HEK293T (cell line): ENCODE measurements around the gene NLGN4Y.

Source experiments
- ARNT ChIP-seq: fragments of 450-650 bp; IDR thresholded peaks from 2 replicates; pipeline ENCODE4 v1.6.1; 2017; ENCODE audit warnings: mild to moderate bottlenecking
- BHLHE40 ChIP-seq: fragments of 450-650 bp; IDR thresholded peaks from 2 replicates; pipeline ENCODE4 v1.6.1; 2016; ENCODE audit warnings: mild to moderate bottlenecking, moderate library complexity, borderline replicate concordance
- ELF4 ChIP-seq: fragments of 450-650 bp; IDR thresholded peaks from 2 replicates; pipeline ENCODE4 v1.6.1; 2017; ENCODE audit warnings: antibody characterized with exemption
- FOXK2 ChIP-seq: fragments of 450-650 bp; IDR thresholded peaks from 2 replicates; pipeline ENCODE4 v1.6.1; 2016; ENCODE audit warnings: mild to moderate bottlenecking
- NFRKB ChIP-seq: fragments of 450-650 bp; IDR thresholded peaks from 2 replicates; pipeline ENCODE4 v1.6.1; 2016; ENCODE audit warnings: mild to moderate bottlenecking, moderate library complexity
- SUZ12 ChIP-seq: fragments of 450-650 bp; IDR thresholded peaks from 2 replicates; pipeline ENCODE4 v1.6.1; 2016; ENCODE audit warnings: mild to moderate bottlenecking
- TARDBP ChIP-seq: fragments of 450-650 bp; IDR thresholded peaks from 2 replicates; pipeline ENCODE4 v1.6.1; 2016
- TF ChIP-seq, protein P1 (sequence below): fragments of 450-650 bp; IDR thresholded peaks from 2 replicates; pipeline ENCODE4 v1.6.1; 2016

DNA sequence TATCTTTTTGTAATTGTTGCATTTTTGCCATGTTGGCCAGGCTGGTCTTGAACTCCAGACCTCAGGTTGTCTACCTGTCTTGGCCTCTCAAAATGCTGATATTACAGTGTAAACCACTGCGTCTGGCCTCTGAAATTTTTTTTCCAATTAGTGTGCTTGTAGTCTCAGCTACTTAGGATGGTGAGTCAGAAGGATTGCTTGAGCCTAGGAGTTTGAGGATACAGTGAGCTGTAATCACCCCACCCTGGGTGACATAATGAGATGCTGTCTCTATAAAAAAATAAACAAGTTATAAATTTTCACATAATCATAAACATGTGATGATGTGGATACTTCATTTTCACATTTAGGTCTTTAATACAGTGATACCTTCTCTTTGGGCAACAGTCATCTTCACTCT lies 154.9 kb downstream of the NLGN4Y start:
- TF ChIP-seq ELF4 = no peak
- no peak for TF ChIP-seq TARDBP
- TF ChIP-seq, protein P1, sequence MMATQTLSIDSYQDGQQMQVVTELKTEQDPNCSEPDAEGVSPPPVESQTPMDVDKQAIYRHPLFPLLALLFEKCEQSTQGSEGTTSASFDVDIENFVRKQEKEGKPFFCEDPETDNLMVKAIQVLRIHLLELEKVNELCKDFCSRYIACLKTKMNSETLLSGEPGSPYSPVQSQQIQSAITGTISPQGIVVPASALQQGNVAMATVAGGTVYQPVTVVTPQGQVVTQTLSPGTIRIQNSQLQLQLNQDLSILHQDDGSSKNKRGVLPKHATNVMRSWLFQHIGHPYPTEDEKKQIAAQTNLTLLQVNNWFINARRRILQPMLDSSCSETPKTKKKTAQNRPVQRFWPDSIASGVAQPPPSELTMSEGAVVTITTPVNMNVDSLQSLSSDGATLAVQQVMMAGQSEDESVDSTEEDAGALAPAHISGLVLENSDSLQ = no peak
- TF ChIP-seq NFRKB = no peak
- TF ChIP-seq FOXK2 = no peak
- no peak for TF ChIP-seq BHLHE40
- TF ChIP-seq ARNT = no peak
- TF ChIP-seq SUZ12 = no peak
